ENCODE results near the gene RNF26. TPM values are rescaled to one million over a fixed set of nuclear protein-coding genes. Genes with fewer than 3 reads are reported as not detected.
A peak's percentile ranks its signal among the peaks of the same experiment; 100 is the strongest.

Gene RNF26
- total RNA-seq, 1 experiment from 2014 or later: 92.7 TPM

DNA sequence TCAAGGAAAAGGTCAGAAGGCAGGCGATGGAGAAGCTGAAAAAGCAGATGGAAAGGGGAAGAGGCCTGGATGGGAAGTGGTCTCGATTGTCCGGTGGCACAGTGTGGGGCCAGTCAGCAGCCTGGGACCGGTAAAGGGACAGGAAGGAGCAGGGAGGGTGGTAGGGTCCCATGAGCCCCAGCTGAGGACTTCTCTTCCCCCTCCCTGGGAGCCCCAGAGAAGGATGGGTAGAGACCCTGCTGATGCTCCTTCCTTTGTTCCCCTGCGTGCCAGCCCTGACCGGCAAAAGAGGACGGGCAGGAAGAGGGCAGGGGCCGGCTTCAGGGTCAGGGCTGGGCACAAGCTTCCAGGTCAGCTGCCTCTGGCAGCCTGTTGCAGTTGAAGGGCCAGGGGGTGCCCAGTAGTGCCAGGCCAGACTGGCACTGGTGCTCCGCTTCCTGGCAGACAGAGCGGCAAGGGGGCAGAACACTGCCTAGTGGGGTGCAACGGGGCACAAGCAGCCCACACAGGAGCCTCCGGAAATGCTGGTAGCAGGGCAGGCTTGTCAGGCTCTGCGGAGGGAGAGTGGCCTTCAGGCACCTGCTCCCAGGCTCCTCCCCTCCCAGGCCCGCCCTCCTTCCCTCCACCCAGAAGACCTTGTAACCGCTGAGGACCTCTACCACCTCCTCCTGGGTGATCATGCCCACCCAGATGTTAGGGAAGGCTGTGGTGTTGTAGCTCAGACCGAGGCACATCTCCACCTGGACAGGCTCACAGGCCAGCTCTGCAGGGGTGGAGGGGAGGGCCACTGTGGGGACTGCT, 7.1 kb downstream of the RNF26 start:
- H3K36me3 Mint-ChIP-seq (ENCODE audit: insufficient read depth, unreplicated experiment): peaks cover 5% of the 10 kb centered on the region
- Histone ChIP-seq H3K4me3 (ENCODE audit: low read depth, low read length) (no peak overlapping the region), H3K4me1 (peaks cover 30% of the 10 kb centered on the region), H3K27me3 (replicated peaks; ENCODE audit: control insufficient read depth, insufficient read depth, low read length) (no peaks in the 10 kb centered on the region; the same call in 1 of the 2 replicates), H3K9me3 (no peaks in the 10 kb centered on the region), H3K36me3 (ENCODE audit: control insufficient read depth, insufficient read depth, low read length) (0 out of 2 replicates have a peak, but pooled peaks cover under 1% of the 10 kb centered on the region)
- DNase-seq: no peak
- no peaks in the 10 kb centered on the region for H3K9me3 Mint-ChIP-seq (ENCODE audit: unreplicated experiment)
- H3K4me1 Mint-ChIP-seq (ENCODE audit: low read depth, unreplicated experiment): peaks cover 24% of the 10 kb centered on the region
- POLR2A ChIA-PET: interaction anchor here (1.7 kb wide), 1 partner anchor 27 kb away, joined by 6 read pairs; no protein-coding TSS in a partner anchor
- CTCF ChIA-PET: interaction anchor here (1.5 to 7.8 kb wide), 4 partner anchors 20 to 39 kb away, joined by 14 to 220 read pairs (median 78); partner anchors contain the start of gene USP2
- H3K27me3 Mint-ChIP-seq (ENCODE audit: insufficient read depth, unreplicated experiment): peaks cover 3% of the 10 kb centered on the region
- no TSS peak for BruUV-seq (replicated peaks)
- intact Hi-C loops (cut with micrococcal nuclease; ENCODE audit: unreplicated experiment): no loop called here
- TF ChIP-seq, protein P1, sequence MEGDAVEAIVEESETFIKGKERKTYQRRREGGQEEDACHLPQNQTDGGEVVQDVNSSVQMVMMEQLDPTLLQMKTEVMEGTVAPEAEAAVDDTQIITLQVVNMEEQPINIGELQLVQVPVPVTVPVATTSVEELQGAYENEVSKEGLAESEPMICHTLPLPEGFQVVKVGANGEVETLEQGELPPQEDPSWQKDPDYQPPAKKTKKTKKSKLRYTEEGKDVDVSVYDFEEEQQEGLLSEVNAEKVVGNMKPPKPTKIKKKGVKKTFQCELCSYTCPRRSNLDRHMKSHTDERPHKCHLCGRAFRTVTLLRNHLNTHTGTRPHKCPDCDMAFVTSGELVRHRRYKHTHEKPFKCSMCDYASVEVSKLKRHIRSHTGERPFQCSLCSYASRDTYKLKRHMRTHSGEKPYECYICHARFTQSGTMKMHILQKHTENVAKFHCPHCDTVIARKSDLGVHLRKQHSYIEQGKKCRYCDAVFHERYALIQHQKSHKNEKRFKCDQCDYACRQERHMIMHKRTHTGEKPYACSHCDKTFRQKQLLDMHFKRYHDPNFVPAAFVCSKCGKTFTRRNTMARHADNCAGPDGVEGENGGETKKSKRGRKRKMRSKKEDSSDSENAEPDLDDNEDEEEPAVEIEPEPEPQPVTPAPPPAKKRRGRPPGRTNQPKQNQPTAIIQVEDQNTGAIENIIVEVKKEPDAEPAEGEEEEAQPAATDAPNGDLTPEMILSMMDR (IDR thresholded peaks at IDR 0.05; ENCODE audit: insufficient read depth in 1 of 2, low read depth in 1 of 2, low read length in 1 of 2, severe bottlenecking in 1 of 2, unreplicated experiment in 1 of 2): no peak
- no peak overlapping the region for H3K27ac Mint-ChIP-seq (ENCODE audit: unreplicated experiment)
- peak overlapping the region; percentile 48 for H3K4me3 Mint-ChIP-seq (ENCODE audit: unreplicated experiment)

DNA sequence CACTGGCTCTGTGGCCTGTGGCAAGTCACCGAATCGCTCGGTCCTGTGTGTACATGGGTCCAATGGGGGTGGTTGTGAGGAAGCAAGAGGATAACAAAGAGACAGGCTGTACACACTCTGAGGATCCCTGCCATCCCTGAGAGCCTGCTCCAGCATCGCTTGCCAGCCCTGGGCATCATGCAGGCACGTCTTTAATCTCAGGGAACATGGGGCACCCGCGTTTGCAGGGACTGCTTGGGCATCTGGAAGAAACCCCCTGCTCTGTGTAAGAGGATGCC, 7.6 kb downstream of the RNF26 start:
- Mint-ChIP-seq H3K4me3 (ENCODE audit: unreplicated experiment) (no peak overlapping the region), H3K4me1 (ENCODE audit: low read depth, unreplicated experiment) (peaks cover 22% of the 10 kb centered on the region), H3K36me3 (ENCODE audit: insufficient read depth, unreplicated experiment) (peaks cover 5% of the 10 kb centered on the region), H3K27me3 (ENCODE audit: insufficient read depth, unreplicated experiment) (peaks cover 3% of the 10 kb centered on the region), H3K9me3 (ENCODE audit: unreplicated experiment) (no peaks in the 10 kb centered on the region), H3K27ac (ENCODE audit: unreplicated experiment) (no peak overlapping the region)
- intact Hi-C loops (cut with micrococcal nuclease; ENCODE audit: unreplicated experiment): no loop called here
- no peaks in the 10 kb centered on the region for H3K36me3 ChIP-seq (ENCODE audit: control insufficient read depth, insufficient read depth, low read length)
- no peak for DNase-seq
- H3K4me3 ChIP-seq (ENCODE audit: low read depth, low read length): no peak overlapping the region
- no peaks in the 10 kb centered on the region; the same call in 1 of the 2 replicates for H3K27me3 ChIP-seq (replicated peaks; ENCODE audit: control insufficient read depth, insufficient read depth, low read length)
- H3K4me1 ChIP-seq: peaks cover 30% of the 10 kb centered on the region
- TF ChIP-seq, protein P1 (IDR thresholded peaks at IDR 0.05; ENCODE audit: insufficient read depth in 1 of 2, low read depth in 1 of 2, low read length in 1 of 2, severe bottlenecking in 1 of 2, unreplicated experiment in 1 of 2): no peak
- CTCF ChIA-PET: interaction anchor here (0.6 to 7.8 kb wide), 2 partner anchors 20 to 30 kb away, joined by 3 to 220 read pairs; no protein-coding TSS in a partner anchor
- H3K9me3 ChIP-seq: no peaks in the 10 kb centered on the region
- no TSS peak for BruUV-seq (replicated peaks)
- POLR2A ChIA-PET: interaction anchor here (1.7 kb wide), 1 partner anchor 26 kb away, joined by 6 read pairs; no protein-coding TSS in a partner anchor

DNA sequence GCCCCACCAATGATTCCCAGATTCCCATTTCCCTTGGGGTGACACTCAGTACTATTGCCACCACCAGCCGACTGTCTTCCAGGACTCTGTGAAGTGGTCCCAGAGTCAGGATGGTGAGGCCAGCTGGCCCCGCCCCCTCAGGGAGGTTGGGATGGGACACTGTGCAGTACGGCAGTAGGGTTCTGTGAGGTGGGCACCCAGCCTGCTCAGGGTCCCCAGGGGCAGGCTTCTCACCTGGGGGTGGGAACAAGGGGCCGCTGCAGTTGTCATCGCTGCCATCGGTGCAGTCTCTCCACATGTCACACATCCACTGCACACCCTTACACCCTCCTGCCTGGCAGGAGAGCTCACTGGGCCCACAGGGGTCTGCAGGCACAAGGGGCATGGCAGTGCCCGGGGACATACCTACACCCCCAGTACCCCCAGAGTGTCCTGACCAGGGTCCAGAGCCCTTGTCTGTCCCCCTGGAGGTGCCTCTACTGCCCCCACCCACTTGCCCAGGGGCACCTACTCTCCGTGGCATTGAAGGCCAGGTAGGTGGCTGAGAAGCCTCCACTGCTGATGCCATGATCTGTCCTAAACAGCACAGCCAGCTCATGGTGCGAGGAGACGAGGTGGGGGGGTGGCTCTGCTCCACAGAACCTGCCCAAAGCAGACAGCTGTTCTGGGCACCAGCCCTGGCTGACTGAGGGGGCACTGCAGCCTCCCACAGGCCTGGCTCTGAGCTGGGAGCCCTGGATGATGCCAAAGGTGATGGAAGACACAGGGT, 8.2 kb downstream of the RNF26 start:
- Histone ChIP-seq H3K36me3 (ENCODE audit: control insufficient read depth, insufficient read depth, low read length) (no peaks in the 10 kb centered on the region), H3K4me1 (peaks cover 25% of the 10 kb centered on the region), H3K4me3 (ENCODE audit: low read depth, low read length) (no peak overlapping the region), H3K27me3 (replicated peaks; ENCODE audit: control insufficient read depth, insufficient read depth, low read length) (no peaks in the 10 kb centered on the region; the same call in 1 of the 2 replicates), H3K9me3 (no peaks in the 10 kb centered on the region)
- Mint-ChIP-seq H3K9me3 (ENCODE audit: unreplicated experiment) (no peaks in the 10 kb centered on the region), H3K27ac (ENCODE audit: unreplicated experiment) (no peak overlapping the region), H3K4me1 (ENCODE audit: low read depth, unreplicated experiment) (peaks cover 18% of the 10 kb centered on the region), H3K36me3 (ENCODE audit: insufficient read depth, unreplicated experiment) (peaks cover 5% of the 10 kb centered on the region), H3K4me3 (ENCODE audit: unreplicated experiment) (no peak overlapping the region), H3K27me3 (ENCODE audit: insufficient read depth, unreplicated experiment) (peaks cover 3% of the 10 kb centered on the region)
- intact Hi-C loops (cut with micrococcal nuclease; ENCODE audit: unreplicated experiment): no loop called here
- TF ChIP-seq, protein P1 (IDR thresholded peaks at IDR 0.05; ENCODE audit: insufficient read depth in 1 of 2, low read depth in 1 of 2, low read length in 1 of 2, severe bottlenecking in 1 of 2, unreplicated experiment in 1 of 2): no peak
- DNase-seq: no peak
- POLR2A ChIA-PET: interaction anchor here (1.7 kb wide), 1 partner anchor 26 kb away, joined by 6 read pairs; no protein-coding TSS in a partner anchor
- CTCF ChIA-PET: interaction anchor here (0.6 to 7.8 kb wide), 2 partner anchors 21 to 30 kb away, joined by 3 to 220 read pairs; no protein-coding TSS in a partner anchor
- BruUV-seq (replicated peaks): no TSS peak

Measured in Caco-2 (cell line).